HG03520 (cell line): ENCODE results near the gene SLC5A11.

ENCODE experiments used
- ATAC-seq: cut with Tn5 transposase; IDR thresholded peaks from one replicate; pipeline ENCODE4 v1.9.1; 2021; ENCODE audit warnings: mild to moderate bottlenecking, moderate library complexity; ENCODE audit not compliant: unreplicated experiment

Gene SLC5A11

DNA sequence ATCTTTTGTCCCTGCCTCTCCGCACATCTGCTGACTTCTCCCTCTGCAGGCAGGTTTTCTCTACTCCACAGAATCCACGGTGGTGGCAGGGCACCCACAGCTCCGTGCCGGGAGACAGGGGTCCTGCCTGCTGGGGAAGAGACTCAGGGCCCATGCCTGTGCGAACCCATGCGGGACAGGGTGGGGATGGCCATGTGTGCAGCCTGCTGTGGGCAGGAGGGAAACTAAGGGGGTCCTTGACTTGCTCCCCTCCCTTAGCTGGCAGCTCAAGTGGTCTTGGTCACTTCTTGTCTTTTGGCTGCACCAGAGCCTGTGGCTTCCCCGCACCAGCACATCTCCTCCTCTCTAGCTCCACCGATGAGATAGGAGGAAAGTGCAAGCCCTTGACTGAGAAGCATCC lies 69.8 kb downstream of the SLC5A11 start:
- no peak for ATAC-seq

DNA sequence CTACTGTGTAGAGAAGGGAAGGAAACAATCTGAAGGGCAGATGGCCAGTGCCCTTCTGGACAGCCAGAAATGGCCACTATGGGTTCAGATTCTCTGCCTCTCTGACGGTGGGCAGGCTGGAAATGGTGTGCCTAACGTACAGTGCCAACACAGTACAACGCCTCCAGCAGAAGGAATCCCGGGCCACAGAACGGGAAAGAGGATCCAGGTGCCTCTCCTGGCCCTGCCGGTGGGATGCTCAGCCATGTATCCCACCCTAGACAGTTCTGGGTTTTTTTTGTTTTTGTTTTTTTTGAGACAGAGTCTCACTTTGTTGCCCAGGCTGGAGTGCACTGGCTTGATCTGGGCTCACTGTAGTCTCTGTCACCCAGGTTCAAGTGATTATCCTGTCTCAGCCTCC lies 71.5 kb downstream of the SLC5A11 start:
- no peak for ATAC-seq

DNA sequence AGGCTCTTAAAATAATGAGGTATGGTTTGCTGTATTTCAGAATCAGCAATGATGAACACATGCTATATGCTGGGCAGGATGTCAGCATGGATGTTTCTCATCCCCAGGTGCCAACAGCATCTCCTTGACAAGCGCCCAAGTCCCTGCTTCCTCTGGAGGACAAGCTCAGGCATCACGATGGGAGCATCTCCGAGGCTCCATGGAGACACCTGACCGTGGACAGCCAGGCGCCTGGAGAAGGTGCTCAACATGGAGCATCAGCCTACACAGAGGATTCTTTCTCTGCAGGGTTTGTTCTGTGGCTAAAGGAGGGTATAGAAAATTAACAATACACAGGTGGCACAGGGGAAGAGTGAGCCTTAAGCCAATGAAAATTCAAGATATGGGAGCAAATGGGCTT lies 72.1 kb downstream of the SLC5A11 start:
- no peak for ATAC-seq

DNA sequence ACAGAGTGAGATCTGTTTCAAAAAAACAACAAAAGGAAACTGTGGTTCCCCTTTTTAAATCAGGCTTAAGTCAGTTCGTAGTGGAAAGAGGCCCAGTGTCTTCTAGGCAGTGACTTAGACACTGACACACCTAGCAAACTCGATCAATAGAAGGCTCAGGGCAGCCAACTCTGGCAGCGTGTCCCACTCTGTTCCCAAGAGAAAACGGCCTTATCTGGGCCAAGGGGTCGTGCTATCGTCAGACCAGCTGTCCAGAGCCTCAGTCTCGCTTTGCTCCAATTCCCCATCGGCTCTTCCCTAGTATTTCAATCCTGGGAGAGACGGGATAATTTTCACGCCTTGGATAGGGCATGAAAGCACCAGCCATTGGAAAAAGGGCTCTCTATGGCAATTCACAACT lies 72.9 kb downstream of the SLC5A11 start:
- ATAC-seq = no peak

DNA sequence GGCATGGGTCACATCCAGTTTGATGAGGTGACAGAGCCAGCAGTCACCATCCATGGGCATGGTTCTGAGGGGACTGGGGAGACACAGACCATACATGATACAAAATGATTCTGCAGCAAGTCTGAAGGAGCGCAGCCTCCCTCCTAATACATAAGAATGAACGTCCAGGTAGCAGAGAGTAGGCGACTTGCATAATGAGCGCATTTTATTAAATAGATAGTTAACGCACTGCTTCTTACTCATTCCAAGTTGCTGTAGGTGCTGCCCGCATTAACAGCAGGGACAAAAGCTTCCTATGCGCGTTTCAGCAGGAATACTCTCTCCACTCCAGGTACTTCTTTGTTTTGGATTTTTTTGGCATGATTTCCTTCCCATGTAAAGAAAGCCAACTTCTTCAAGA lies 73.8 kb downstream of the SLC5A11 start:
- no peak for ATAC-seq

DNA sequence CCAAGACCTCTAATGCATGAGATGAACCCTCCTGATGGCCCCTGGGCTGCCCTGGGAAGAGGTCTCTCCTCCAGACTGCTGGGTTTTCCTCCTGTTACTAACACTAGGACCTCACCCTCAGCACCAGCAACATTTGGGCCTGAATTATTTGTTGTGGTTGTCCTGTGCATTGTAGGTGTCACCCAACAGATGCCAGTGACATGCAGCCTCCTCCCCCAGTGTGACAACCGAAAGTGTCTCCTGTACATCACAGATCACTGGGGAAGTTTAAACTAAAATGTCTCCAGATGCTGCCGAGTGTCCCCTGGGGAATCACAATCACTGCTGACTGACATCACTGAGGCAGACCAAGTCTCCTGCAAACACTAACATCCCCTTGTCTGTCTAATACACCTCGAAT lies 74.8 kb downstream of the SLC5A11 start:
- ATAC-seq = no peak

DNA sequence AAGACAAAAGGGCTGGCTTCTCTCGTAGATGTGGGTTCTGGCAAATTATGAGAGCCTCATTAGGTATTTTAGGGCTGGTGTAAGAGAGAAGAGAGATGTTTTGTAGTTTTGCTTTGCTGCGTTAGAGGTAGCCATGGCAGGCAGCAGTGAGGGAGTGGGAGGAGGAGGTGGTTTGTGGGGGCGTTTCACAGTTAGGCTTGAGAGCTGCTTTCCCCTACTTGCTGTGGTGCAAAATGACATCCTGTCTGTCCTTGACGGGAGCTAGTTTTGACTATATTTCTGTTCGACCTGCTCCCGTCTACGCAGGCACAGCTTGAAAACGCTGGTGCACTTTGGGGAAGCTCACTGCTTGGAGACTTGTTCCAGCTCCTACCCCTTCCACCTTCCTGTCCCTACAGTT lies 75.5 kb downstream of the SLC5A11 start:
- no peak for ATAC-seq

DNA sequence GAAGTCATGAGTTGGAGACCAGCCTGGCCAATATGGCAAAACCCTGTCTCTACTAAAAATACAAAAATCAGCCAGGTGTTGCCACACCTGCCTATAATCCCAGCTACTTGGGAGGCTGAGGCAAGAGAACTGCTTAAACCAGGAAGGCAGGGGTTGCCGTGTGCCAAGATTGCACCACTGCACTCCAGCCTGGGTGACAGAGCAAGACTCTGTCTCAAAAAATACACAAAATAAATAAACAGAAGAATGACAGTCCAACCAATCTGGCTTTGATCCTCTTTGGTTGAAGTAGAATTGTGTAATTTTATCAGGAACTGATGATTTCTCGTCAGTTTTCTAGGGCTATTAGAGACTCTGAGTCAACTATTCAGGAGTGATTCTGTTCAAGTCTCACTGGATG lies 79.4 kb downstream of the SLC5A11 start:
- no peak for ATAC-seq

DNA sequence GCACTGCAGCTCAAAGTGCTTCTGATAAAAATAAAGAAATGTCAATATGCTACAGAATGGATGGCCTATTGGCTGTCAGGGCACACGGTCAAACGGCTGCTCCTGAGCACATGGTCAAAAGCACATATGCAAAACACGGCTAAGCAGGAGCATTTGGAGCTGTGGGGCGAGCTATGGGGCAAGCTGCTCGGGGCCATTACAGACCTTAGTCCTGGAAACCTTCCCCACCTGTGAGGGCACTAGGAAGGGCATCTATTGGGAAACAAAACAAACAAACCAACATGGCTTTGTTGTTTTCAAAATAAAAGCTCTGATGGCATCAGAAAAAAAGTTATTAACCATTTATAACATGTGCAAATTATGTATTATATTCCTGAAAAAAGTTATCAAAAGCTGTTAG lies 83.6 kb downstream of the SLC5A11 start:
- no peak for ATAC-seq

DNA sequence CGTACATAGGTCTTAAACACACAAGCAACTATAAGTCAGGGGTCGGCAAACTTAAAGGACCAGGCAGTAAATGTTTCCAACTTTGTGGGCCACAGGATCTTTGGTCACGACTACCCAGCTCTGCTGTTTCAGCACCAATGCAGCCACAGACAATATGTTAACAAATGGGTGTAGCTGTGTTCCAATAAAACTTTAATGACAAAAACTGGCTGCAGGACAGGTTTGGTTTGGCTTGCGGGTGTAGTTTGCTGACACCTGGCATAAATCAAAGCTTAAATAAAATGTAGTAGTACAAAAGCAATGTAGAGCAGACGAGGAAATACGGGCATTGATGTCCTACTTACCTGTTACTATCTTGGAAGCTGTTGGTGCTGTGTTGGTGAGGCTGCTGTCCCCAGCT lies 84.7 kb downstream of the SLC5A11 start:
- no peak for ATAC-seq

DNA sequence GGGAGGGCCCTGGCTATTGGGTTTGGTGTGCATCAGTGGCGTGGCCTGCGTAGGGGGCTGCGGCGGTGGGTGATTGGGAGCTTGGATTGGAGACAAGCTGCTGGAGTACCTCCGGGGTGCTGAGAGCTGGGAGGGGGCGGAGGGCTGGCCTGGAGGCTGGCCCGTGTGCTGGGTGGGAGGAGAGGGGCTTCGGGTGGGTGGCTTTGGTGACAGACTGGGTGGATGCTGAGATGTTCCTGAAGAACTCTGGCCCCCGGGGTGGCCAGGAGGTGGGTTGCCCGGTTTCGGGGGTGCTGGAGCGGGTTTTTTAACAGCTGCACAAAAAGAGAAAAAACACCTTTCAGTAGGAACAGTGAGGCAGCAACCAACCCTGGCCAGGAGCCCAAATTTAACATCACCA lies 85.3 kb downstream of the SLC5A11 start:
- no peak for ATAC-seq

DNA sequence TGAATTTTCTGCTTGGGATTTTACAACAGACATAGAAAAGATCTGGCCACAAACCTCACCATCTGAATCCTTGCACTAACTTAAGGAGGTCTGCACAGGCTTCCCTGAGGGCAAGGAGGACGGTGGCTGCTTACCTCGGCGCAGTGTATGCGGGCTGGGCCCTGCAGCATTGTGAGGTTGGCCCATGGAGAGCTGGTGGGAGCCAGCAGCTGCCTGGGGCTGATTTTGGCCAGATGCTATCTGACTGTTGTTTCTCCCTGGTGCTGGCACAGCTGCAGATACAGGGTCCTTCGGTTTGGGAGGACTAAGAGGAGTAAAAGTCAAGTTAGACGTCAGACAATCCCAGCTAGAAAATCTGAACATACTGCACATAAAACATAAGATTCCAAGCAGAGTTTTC lies 89.6 kb downstream of the SLC5A11 start:
- no peak for ATAC-seq

DNA sequence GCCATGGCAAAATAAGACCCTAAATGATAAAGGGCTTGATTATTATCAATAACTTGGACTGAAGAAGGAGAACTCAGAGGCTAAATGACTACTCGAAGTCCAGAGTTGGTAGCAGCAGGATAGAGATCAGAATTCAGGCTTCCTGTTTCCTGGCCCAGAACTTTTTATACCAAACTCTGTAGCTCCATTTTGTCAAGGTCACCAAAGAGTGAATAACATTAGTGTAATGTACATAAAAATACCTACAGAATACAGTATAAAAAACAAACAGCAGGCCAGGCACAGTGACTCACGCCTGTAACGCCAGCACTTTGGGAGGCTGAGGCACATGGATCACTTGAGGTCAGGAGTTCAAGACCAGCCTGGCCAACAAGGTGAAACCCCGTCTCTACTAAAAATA lies 90.4 kb downstream of the SLC5A11 start:
- no peak for ATAC-seq

DNA sequence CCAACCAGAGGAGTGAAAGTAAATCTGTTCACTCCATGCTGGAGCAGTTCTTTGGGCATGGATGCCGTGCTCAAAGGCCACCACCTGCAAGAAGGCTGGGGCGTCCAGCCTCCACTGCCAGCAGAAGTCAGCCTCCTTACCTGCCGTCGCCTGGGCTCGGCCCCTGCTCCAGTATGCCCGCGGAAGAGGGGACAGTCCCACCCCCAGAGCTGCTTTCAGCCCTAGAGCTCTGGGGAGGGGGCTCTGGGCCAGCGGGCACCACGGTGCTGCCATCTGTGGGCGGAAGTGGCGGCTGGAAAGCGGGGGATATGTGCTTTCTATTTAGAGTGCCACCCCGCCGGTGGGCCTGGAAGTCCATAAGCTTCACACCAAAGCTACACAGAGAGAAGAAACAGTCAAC lies 93.5 kb downstream of the SLC5A11 start:
- no peak for ATAC-seq

DNA sequence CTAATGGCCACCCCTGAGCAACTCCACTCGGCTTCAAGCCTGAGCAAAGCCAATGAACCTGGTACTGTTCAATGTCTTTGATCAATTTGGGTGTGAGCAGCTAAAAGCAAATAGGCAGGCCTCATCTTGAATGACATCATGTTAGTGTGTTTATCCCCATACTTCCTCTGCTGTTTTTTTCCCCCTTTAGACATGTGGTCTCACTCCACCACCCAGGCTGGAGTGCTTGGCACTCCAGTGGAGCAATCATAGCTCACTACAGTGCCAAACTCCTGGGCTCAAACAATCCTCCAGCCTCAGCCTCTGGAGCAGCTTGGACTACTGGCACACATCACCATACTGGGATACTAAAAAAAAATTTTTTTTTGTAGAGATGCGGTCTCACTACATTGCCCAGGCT lies 94.0 kb downstream of the SLC5A11 start:
- no peak for ATAC-seq

DNA sequence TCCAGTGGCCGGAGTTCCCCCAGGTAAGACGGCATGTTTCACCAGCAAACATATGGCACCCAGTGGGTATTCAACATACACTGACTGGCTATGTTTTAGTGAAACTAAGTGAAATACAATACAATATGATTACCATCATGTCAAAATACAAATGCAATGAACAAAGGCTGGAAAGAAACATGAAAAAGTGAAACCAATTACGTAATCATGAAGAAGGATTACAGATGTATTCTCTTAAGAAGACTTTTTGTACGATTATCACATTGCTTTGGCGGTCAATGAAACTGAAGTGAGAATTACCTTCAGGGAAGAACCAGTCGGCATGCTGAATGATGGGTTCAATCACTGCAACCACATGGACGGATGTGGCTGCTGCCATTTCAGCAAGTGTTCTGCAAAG lies 97.7 kb downstream of the SLC5A11 start:
- no peak for ATAC-seq

DNA sequence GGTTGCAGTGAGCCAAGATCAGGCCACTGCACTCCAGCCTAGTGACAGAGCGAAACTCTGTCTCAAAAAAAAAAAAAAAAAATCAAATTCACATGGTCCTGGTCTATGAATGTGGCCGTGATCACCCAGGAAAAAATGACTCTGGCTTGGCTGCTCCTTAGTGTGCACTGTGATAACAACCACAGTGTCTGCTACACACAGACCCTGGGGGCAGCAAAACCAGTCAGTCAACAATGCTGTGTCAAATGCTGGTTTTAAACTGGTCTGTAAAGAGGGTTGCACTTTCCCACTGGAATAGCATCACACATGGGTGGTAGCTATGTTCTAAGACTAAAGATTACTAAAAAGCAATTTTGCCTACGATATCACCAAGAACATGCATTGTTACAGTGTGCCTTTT lies 98.4 kb downstream of the SLC5A11 start:
- no peak for ATAC-seq

DNA sequence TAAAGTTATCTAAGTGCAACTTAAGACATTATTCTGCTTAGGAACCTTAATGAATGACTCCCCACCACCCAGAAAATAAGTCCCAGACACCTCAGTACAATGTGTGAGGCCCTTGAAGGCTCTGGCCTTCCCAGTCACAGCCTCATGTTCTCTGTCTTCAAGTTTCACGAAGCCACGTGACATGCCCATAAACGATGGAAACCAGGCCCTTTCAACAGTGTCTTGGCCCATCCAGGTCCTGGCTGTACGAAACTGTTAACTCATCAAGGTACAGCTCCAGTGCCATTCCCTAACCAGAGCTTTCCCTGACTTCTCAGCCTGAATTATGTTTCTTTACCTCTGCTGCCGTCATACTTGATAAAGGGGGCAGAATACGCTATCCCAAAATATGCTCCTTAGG lies 100.4 kb downstream of the SLC5A11 start:
- no peak for ATAC-seq

DNA sequence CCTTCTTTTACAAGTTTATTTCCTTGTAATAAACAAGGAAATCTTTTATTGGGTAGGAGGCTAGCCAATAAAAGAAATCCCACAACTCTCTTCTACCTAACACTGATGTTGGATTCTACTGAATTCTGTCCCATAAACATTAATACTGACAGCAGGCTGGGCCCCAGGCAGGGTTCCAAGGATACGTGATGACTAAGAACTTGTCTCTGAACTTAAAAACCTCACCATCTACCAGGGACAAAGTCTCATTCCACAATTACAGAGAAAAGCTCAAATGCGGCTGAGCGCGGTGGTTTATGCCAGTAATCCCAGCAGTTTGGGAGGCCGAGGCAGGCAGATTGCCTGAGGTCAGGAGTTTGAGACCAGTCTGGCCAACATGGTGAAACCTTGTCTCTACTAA lies 104.5 kb downstream of the SLC5A11 start:
- ATAC-seq = no peak

DNA sequence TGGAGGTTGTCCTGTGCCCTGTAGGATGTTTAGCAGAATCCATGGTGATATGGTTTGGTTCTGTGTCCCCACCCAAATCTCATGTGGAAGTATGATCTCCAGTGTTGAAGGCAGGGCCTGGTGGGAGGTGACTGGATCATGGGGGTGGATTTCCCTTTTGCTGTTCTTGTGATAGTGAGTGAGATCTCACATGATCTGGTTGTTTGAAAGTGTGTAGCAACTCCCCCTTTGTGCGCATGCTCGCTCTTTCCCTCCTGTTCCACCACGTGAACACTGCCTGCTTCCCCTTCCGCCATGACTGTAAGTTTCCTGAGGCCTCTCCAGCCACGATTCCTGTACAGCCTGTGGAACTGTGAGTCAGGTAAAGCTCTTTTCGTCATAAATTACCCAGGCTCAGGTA lies 107.5 kb downstream of the SLC5A11 start:
- no peak for ATAC-seq

DNA sequence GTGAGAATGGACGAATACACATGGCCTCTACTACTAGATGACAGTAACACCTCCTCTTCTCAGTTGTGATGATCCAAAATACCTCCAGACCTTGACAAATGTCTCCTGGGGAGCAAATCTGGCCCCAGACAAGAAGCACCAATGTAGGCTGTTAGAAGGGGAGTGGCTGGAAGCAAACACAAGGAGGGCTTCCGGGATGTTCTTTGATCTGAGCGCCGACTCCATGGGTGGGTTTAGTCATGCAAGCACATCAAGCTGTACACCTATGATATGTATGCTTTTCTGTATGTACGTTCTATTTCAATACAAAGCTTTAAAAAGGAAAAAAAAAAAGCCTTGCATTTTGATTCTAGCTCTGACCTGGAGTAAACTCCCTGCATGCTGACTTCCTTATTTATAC lies 108.0 kb downstream of the SLC5A11 start:
- ATAC-seq = no peak

DNA sequence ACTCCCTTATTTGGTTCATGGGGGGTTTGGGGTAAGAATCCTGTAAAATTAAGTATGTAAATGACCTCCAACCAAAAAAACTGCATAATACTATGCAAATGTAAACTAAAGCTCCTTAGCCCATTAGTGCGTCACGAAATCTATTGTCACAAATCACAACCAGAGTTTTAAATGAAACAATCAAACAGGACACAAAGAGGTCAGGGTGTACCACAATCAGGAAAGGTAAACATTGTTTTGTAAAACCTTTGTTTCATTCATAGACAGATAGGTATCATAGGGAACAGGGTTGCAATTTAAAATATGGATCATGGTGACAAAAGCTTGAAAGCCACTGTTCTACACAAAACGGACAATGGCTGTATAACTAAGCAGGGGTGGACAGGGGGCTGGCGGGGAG lies 108.4 kb downstream of the SLC5A11 start:
- no peak for ATAC-seq

DNA sequence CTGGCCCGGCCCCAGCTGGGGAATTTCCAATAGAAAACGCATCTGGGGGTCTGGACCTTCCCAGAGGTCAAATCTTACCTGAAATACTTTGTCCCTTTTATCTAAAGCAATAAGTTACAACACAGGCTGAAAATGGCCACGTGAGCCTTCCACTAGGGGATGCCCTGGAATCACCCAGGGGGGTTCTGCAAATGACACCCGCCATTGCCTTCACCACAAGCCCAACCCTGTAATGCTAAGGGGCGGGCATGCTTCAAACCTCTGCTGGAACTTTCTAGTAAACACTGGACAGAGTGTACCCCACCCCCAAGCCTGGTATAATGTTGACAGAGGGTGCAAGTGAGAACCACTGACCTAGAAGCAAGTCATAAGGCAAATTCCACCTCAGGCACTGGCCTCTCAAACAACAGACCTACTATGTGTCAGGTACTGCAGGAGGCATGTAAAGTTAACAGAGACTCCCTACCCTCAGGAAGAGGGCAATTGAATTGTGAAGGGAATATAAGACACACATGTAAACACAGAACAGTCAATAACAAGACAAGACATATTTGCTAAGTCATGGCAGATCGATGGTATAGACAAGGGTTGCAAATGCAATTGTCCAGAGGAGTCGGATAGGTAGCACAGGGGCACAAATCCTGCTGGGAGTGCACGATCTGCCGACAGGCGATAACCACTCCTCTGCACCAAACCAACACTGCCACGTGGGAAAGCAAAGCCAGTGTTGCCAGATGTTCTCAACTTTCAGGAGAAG lies 110.4 kb downstream of the SLC5A11 start:
- ATAC-seq = no peak
